Measurements from ENCODE around the gene FAM111A.

FAM111A gene

GRCh38 chr11:59158206-59159068, 15.8 kb downstream of the FAM111A start:
- no peak overlapping the region for H3K4me3 Mint-ChIP-seq
- no peaks in the 10 kb centered on the region for H3K9me3 Mint-ChIP-seq
- peaks cover 8% of the 10 kb centered on the region for H3K4me1 Mint-ChIP-seq (ENCODE audit: low read depth)
- no peak overlapping the region for H3K27ac Mint-ChIP-seq
- H3K36me3 Mint-ChIP-seq (ENCODE audit: low read depth): peaks cover 8% of the 10 kb centered on the region
- peaks cover 18% of the 10 kb centered on the region for H3K27me3 Mint-ChIP-seq (ENCODE audit: low read depth)

- Mint-ChIP-seq H3K27me3 (ENCODE audit: low read depth) (peaks cover 40% of the 10 kb centered on the region), H3K4me3 (no peak overlapping the region), H3K4me1 (ENCODE audit: low read depth) (peaks cover 4% of the 10 kb centered on the region), H3K27ac (no peak overlapping the region), H3K9me3 (no peaks in the 10 kb centered on the region), H3K36me3 (ENCODE audit: low read depth) (no peaks in the 10 kb centered on the region)
Observed at GRCh38 chr11:59164028-59164427, 21.4 kb downstream of the FAM111A start.

GRCh38 chr11:59171508-59172322, 29.1 kb downstream of the FAM111A start, which contains the start of gene DTX4:
DTX4 (plus strand) TSS chr11:59172132; CDS start chr11:59172596, 464 bp downstream.
- Mint-ChIP-seq H3K4me3 (peak within 1 kb of the TSS; percentile 85), H3K4me1 (ENCODE audit: low read depth) (peaks cover 7% of the 10 kb centered on the region), H3K36me3 (ENCODE audit: low read depth) (no peaks in the 10 kb centered on the region), H3K27ac (peak within 1 kb of the TSS; percentile 45), H3K9me3 (no peaks in the 10 kb centered on the region), H3K27me3 (ENCODE audit: low read depth) (peaks cover 41% of the 10 kb centered on the region)

GRCh38 chr11:59172345-59173079, 29.9 kb downstream of the FAM111A start:
- H3K27me3 Mint-ChIP-seq (ENCODE audit: low read depth): peaks cover 43% of the 10 kb centered on the region
- H3K9me3 Mint-ChIP-seq: no peaks in the 10 kb centered on the region
- H3K27ac Mint-ChIP-seq: peak overlapping the region; percentile 45
- no peaks in the 10 kb centered on the region for H3K36me3 Mint-ChIP-seq (ENCODE audit: low read depth)
- peak overlapping the region; percentile 85 for H3K4me3 Mint-ChIP-seq
- peaks cover 7% of the 10 kb centered on the region for H3K4me1 Mint-ChIP-seq (ENCODE audit: low read depth)

- peak overlapping the region; percentile 85 for H3K4me3 Mint-ChIP-seq
- peak overlapping the region; percentile 45 for H3K27ac Mint-ChIP-seq
- peaks cover 46% of the 10 kb centered on the region for H3K27me3 Mint-ChIP-seq (ENCODE audit: low read depth)
- H3K9me3 Mint-ChIP-seq: no peaks in the 10 kb centered on the region
- peaks cover 7% of the 10 kb centered on the region for H3K4me1 Mint-ChIP-seq (ENCODE audit: low read depth)
- no peaks in the 10 kb centered on the region for H3K36me3 Mint-ChIP-seq (ENCODE audit: low read depth)
Observed at GRCh38 chr11:59173080-59173963, 30.7 kb downstream of the FAM111A start.

- Mint-ChIP-seq H3K27ac (no peak overlapping the region), H3K4me1 (ENCODE audit: low read depth) (peaks cover 7% of the 10 kb centered on the region)
Observed at GRCh38 chr11:59173964-59174663, 31.5 kb downstream of the FAM111A start.

GRCh38 chr11:59174664-59175033, 32.0 kb downstream of the FAM111A start:
- Mint-ChIP-seq H3K27ac (no peak overlapping the region), H3K9me3 (peaks cover 4% of the 10 kb centered on the region), H3K27me3 (ENCODE audit: low read depth) (peaks cover 55% of the 10 kb centered on the region), H3K36me3 (ENCODE audit: low read depth) (no peaks in the 10 kb centered on the region), H3K4me1 (ENCODE audit: low read depth) (peaks cover 7% of the 10 kb centered on the region), H3K4me3 (no peak overlapping the region)

More at GRCh38 chr11:59173964-59174663, 31.5 kb downstream of the FAM111A start:
- H3K9me3 Mint-ChIP-seq: no peaks in the 10 kb centered on the region
- H3K27me3 Mint-ChIP-seq (ENCODE audit: low read depth): peaks cover 50% of the 10 kb centered on the region
- no peaks in the 10 kb centered on the region for H3K36me3 Mint-ChIP-seq (ENCODE audit: low read depth)
- no peak overlapping the region for H3K4me3 Mint-ChIP-seq

- Mint-ChIP-seq H3K9me3 (peaks cover 7% of the 10 kb centered on the region), H3K27ac (no peak overlapping the region), H3K4me1 (ENCODE audit: low read depth) (peaks cover 7% of the 10 kb centered on the region), H3K27me3 (ENCODE audit: low read depth) (peaks cover 56% of the 10 kb centered on the region), H3K36me3 (ENCODE audit: low read depth) (no peaks in the 10 kb centered on the region), H3K4me3 (no peak overlapping the region)
Observed at GRCh38 chr11:59175091-59175501, 32.4 kb downstream of the FAM111A start.

GRCh38 chr11:59176330-59176729, 33.7 kb downstream of the FAM111A start:
- Mint-ChIP-seq H3K9me3 (peaks cover 7% of the 10 kb centered on the region), H3K4me1 (ENCODE audit: low read depth) (peaks cover 7% of the 10 kb centered on the region), H3K27ac (no peak overlapping the region), H3K36me3 (ENCODE audit: low read depth) (no peaks in the 10 kb centered on the region), H3K27me3 (ENCODE audit: low read depth) (peaks cover 56% of the 10 kb centered on the region), H3K4me3 (no peak overlapping the region)

GRCh38 chr11:59178402-59178801, 35.7 kb downstream of the FAM111A start:
- Mint-ChIP-seq H3K27me3 (ENCODE audit: low read depth) (peaks cover 48% of the 10 kb centered on the region), H3K27ac (no peak overlapping the region), H3K4me3 (no peak overlapping the region), H3K4me1 (ENCODE audit: low read depth) (no peaks in the 10 kb centered on the region), H3K9me3 (peaks cover 7% of the 10 kb centered on the region), H3K36me3 (ENCODE audit: low read depth) (no peaks in the 10 kb centered on the region)

GRCh38 chr11:59179121-59179520, 36.5 kb downstream of the FAM111A start:
- Mint-ChIP-seq H3K9me3 (peaks cover 7% of the 10 kb centered on the region), H3K27ac (no peak overlapping the region), H3K4me3 (no peak overlapping the region), H3K36me3 (ENCODE audit: low read depth) (no peaks in the 10 kb centered on the region), H3K27me3 (ENCODE audit: low read depth) (peaks cover 40% of the 10 kb centered on the region), H3K4me1 (ENCODE audit: low read depth) (no peaks in the 10 kb centered on the region)

GRCh38 chr11:59180168-59180776, 37.6 kb downstream of the FAM111A start:
- H3K36me3 Mint-ChIP-seq (ENCODE audit: low read depth): no peaks in the 10 kb centered on the region
- H3K27ac Mint-ChIP-seq: no peak overlapping the region
- H3K27me3 Mint-ChIP-seq (ENCODE audit: low read depth): peaks cover 34% of the 10 kb centered on the region
- no peak overlapping the region for H3K4me3 Mint-ChIP-seq
- H3K9me3 Mint-ChIP-seq: peaks cover 7% of the 10 kb centered on the region
- no peaks in the 10 kb centered on the region for H3K4me1 Mint-ChIP-seq (ENCODE audit: low read depth)

GRCh38 chr11:59180907-59181306, 38.3 kb downstream of the FAM111A start:
- no peaks in the 10 kb centered on the region for H3K36me3 Mint-ChIP-seq (ENCODE audit: low read depth)
- peaks cover 29% of the 10 kb centered on the region for H3K27me3 Mint-ChIP-seq (ENCODE audit: low read depth)
- no peaks in the 10 kb centered on the region for H3K4me1 Mint-ChIP-seq (ENCODE audit: low read depth)
- peaks cover 7% of the 10 kb centered on the region for H3K9me3 Mint-ChIP-seq
- no peak overlapping the region for H3K27ac Mint-ChIP-seq
- H3K4me3 Mint-ChIP-seq: no peak overlapping the region
